AG10803 (cell line): Measurements from ENCODE around the gene ENO4.

ENCODE experiments used
- DNase-seq: peaks from one replicate; pipeline ENCODE4 v3.0.0; 2010; ENCODE audit warnings: low read depth
- H3K4me3 ChIP-seq: 2 replicates; pipeline ENCODE4 v1.5.1; 2011; ENCODE audit warnings: mild to moderate bottlenecking, low read length, control low read depth
- CTCF ChIP-seq: conservative IDR thresholded peaks from 2 replicates; pipeline ENCODE4 v1.5.1; 2011; ENCODE audit warnings: mild to moderate bottlenecking, low read length, control low read depth, inconsistent platforms

Gene ENO4

GRCh38 chr10:116878123-116878522 is 28.8 kb downstream of the ENO4 start:
- no peak for DNase-seq
- TF ChIP-seq CTCF, result no peak

GRCh38 chr10:116879817-116880216 is 30.5 kb downstream of the ENO4 start:
- H3K4me3 ChIP-seq, result no peak overlapping the region
- no peak for TF ChIP-seq CTCF
- no peak for DNase-seq

More at GRCh38 chr10:116878123-116878522, 28.8 kb downstream of the ENO4 start:
- H3K4me3 ChIP-seq, result no peak overlapping the region

- no peak overlapping the region for H3K4me3 ChIP-seq
- TF ChIP-seq CTCF, result no peak
- DNase-seq, result peak; percentile 32
Observed at GRCh38 chr10:116880716-116881482, 31.6 kb downstream of the ENO4 start.

GRCh38 chr10:116882639-116883038 is 33.3 kb downstream of the ENO4 start:
- TF ChIP-seq CTCF, result no peak
- no peak for DNase-seq
- H3K4me3 ChIP-seq, result no peak overlapping the region

- no peak for DNase-seq
- TF ChIP-seq CTCF, result no peak
- H3K4me3 ChIP-seq, result no peak overlapping the region
Observed at GRCh38 chr10:116886772-116887171, 37.5 kb downstream of the ENO4 start.

- no peak for TF ChIP-seq CTCF
- no peak overlapping the region for H3K4me3 ChIP-seq
- peak; percentile 80 for DNase-seq
Observed at GRCh38 chr10:116888380-116889055, 39.2 kb downstream of the ENO4 start.

GRCh38 chr10:116889066-116889465 is 39.8 kb downstream of the ENO4 start:
- DNase-seq, result no peak
- H3K4me3 ChIP-seq, result no peak overlapping the region
- TF ChIP-seq CTCF, result no peak
